Chondrocyte (in vitro differentiated cells): ENCODE data around the gene IVD. TPM values are rescaled to one million over a fixed set of nuclear protein-coding genes. Genes with fewer than 3 reads are reported as not detected.

ENCODE experiments used
- DNase-seq: peaks from one replicate; pipeline ENCODE4 v3.0.0; 2021; ENCODE audit warnings: mixed read lengths, low spot score
- H3K27ac Mint-ChIP-seq: one replicate; pipeline ENCODE4 v1.8.0; 2021; ENCODE audit warnings: mild to moderate bottlenecking, moderate library complexity, mixed read lengths; ENCODE audit not compliant: unreplicated experiment
- H3K27me3 Mint-ChIP-seq: 2 replicates; pipeline ENCODE4 v1.8.0; 2021; ENCODE audit warnings: low read depth, mixed read lengths
- H3K36me3 Mint-ChIP-seq: 2 replicates; pipeline ENCODE4 v1.8.0; 2021; ENCODE audit warnings: low read depth, mixed read lengths
- H3K4me1 Mint-ChIP-seq: 2 replicates; pipeline ENCODE4 v1.8.0; 2021; ENCODE audit warnings: low read depth, mild to moderate bottlenecking, mixed read lengths
- H3K4me3 Mint-ChIP-seq: one replicate; pipeline ENCODE4 v1.8.0; 2021; ENCODE audit warnings: mild to moderate bottlenecking, moderate library complexity, mixed read lengths; ENCODE audit not compliant: unreplicated experiment
- H3K9me3 Mint-ChIP-seq: 2 replicates; pipeline ENCODE4 v1.8.0; 2021; ENCODE audit warnings: low read depth, mixed read lengths
- total RNA-seq: library from RNA; stranded (reverse); gene quantifications from 3 replicates; pipeline ENCODE4 v1.2.1, GENCODE V29; 2021
- TF ChIP-seq, protein P1 (sequence below): fragments of 200-600 bp; sonication (generic); IDR thresholded peaks from 2 replicates; pipeline ENCODE4 v1.5.0; 2021; ENCODE audit warnings: antibody characterized with exemption, mild to moderate bottlenecking, moderate library complexity

IVD gene
- total RNA-seq, 1 donor from 2014 or later: 42.5 TPM

DNA sequence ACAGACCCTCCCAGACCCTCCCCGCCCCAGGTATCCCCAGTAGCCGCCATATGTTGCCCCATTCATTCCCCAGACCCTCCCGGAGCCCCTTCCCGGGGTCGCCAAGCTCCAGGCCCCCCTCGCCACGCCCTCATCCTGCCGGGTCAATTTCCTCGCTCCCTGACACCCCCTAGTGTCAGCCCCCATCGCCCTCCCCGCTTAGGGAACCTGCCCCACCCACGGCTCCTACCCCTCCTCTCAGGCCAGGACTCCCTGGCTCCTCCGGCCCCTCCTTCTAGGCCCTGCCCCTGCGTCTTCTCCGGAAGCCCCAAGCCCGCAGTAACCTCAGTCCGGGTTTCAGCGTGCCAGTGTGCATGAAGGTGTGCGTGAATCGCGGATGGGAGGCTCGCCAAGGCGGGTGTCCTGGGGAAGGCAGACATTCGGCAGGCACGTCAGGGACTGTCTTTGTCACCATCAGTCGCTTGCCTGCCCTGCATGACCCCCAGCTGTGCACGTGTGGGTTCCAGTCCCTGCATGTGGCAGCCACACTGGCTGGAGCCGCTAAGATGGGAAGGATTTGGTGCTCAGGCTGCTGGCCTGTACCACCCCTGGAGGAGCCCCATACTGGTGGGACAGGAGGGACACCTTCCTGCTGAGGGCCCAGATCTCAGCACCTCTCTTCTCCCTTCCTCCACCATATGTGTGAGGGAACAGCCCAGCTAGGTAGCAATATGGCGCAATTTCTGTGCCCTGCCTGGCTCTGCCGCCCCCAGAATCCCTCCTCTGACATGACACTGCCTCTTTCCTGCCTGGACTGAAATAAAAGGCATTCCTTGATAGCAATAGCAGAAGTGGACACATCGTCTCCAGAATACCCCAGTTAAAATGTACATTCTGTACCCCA lies 46.9 kb upstream of the IVD start:
- peaks cover 34% of the 10 kb centered on the region for H3K4me1 Mint-ChIP-seq
- no peak for DNase-seq
- TF ChIP-seq, protein P1, sequence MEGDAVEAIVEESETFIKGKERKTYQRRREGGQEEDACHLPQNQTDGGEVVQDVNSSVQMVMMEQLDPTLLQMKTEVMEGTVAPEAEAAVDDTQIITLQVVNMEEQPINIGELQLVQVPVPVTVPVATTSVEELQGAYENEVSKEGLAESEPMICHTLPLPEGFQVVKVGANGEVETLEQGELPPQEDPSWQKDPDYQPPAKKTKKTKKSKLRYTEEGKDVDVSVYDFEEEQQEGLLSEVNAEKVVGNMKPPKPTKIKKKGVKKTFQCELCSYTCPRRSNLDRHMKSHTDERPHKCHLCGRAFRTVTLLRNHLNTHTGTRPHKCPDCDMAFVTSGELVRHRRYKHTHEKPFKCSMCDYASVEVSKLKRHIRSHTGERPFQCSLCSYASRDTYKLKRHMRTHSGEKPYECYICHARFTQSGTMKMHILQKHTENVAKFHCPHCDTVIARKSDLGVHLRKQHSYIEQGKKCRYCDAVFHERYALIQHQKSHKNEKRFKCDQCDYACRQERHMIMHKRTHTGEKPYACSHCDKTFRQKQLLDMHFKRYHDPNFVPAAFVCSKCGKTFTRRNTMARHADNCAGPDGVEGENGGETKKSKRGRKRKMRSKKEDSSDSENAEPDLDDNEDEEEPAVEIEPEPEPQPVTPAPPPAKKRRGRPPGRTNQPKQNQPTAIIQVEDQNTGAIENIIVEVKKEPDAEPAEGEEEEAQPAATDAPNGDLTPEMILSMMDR: peak; percentile 16
- no peaks in the 10 kb centered on the region for H3K36me3 Mint-ChIP-seq
- H3K4me3 Mint-ChIP-seq: peak overlapping the region; percentile 59
- no peak overlapping the region for H3K27ac Mint-ChIP-seq
- peaks cover 5% of the 10 kb centered on the region for H3K27me3 Mint-ChIP-seq
- H3K9me3 Mint-ChIP-seq: no peaks in the 10 kb centered on the region

DNA sequence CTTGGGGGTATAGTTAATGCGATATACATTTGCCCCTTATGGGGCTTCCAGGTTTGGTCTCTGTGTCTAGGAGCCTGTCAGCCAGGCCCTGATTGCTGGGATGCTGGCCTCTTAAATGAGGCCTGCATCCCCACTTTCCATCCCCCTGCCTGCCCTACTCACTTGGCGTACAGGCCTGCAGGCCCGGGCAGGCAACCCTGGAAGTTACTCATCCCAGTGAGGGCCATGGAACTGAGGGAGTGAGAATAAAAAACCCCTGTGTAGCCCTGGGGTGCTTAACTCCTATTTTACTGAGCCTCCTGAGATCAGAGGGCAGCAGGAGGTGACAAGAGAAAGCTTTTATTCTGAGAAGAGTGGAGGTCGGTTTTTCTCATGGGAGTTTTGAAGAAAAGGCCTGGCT lies 45.6 kb upstream of the IVD start:
- H3K9me3 Mint-ChIP-seq: no peaks in the 10 kb centered on the region
- TF ChIP-seq, protein P1: no peak
- no peaks in the 10 kb centered on the region for H3K36me3 Mint-ChIP-seq
- no peak for DNase-seq
- no peak overlapping the region for H3K4me3 Mint-ChIP-seq
- H3K27me3 Mint-ChIP-seq: peaks cover 5% of the 10 kb centered on the region
- peaks cover 21% of the 10 kb centered on the region for H3K4me1 Mint-ChIP-seq
- no peak overlapping the region for H3K27ac Mint-ChIP-seq

DNA sequence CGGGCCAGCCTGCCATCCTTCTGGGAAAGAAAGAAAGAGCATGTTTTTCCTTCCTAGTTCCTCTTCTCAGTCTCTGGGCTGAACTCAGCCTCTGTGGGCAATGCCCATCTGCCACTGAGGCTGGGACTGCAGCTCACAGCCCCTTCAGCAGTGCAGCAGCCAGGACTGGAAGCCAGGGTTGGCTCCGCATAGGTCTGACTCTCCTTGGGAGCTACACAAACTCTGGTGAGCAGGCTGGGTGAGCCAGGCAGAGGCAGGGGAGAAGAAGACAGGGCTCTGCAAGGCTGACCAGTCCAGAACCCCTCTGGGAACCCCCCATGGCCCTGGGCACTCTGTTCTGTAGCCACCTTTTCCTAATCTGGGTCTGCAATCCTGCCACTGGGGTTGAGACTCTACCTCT lies 44.0 kb upstream of the IVD start:
- no peak for DNase-seq
- H3K4me3 Mint-ChIP-seq: no peak overlapping the region
- TF ChIP-seq, protein P1: no peak
- H3K27me3 Mint-ChIP-seq: peaks cover 5% of the 10 kb centered on the region
- H3K36me3 Mint-ChIP-seq: no peaks in the 10 kb centered on the region
- H3K27ac Mint-ChIP-seq: no peak overlapping the region
- peaks cover 12% of the 10 kb centered on the region for H3K4me1 Mint-ChIP-seq
- no peaks in the 10 kb centered on the region for H3K9me3 Mint-ChIP-seq

DNA sequence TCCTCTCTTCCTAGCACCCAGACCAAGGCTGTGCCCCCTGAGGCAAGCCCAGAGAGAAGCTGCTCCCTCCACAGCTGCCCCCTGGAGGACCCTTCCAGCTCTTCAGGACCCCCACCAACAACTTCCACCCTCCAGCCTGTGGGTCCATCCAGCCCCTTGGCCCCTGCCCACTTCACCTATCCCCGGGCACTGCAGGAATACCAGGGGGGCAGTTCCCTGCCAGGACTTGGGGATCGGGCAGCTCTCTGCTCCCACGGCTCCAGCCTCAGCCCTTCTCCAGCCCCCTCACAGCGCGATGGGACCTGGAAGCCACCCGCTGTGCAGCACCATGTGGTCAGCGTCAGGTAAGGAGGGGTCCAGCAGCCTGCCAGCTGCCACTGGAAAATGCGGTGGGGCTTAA lies 42.0 kb upstream of the IVD start:
- TF ChIP-seq, protein P1: no peak
- H3K36me3 Mint-ChIP-seq: no peaks in the 10 kb centered on the region
- peaks cover 5% of the 10 kb centered on the region for H3K27me3 Mint-ChIP-seq

DNA sequence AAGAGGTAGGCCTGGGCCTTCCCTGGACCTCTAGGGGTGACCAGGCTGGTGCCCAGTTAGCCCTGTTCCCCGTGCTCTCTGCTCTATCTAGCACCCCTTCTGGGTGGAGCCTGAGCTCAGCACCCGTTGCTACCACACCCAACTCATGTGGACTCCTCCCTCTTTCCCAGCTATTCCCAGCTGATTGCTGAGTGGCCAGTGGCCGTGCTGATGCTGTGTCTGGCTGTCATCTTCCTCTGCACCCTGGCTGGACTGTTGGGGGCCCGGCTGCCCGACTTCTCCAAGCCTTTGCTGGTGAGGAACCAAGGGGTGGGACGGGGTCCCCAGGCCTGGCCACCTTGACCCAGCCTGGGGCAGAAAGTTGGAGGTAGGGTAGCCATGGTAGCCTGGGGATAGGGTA lies 41.3 kb upstream of the IVD start:
- H3K36me3 Mint-ChIP-seq: no peaks in the 10 kb centered on the region
- H3K9me3 Mint-ChIP-seq: no peaks in the 10 kb centered on the region
- H3K27me3 Mint-ChIP-seq: peaks cover 5% of the 10 kb centered on the region
- peaks cover 4% of the 10 kb centered on the region for H3K4me1 Mint-ChIP-seq
- H3K27ac Mint-ChIP-seq: no peak overlapping the region
- DNase-seq: no peak
- TF ChIP-seq, protein P1: no peak
- no peak overlapping the region for H3K4me3 Mint-ChIP-seq

More for the DNA sequence above, 42.0 kb upstream of the IVD start:
- Mint-ChIP-seq H3K27ac (no peak overlapping the region), H3K4me3 (no peak overlapping the region), H3K4me1 (peaks cover 5% of the 10 kb centered on the region), H3K9me3 (no peaks in the 10 kb centered on the region)
- DNase-seq: no peak
